Dermis microvascular lymphatic vessel endothelial cell (primary cell): ENCODE measurements around the gene GNAT2. TPM values are rescaled to one million over a fixed set of nuclear protein-coding genes. Genes with fewer than 3 reads are reported as not detected.

Experiments used
- DNase-seq, 2 donors: peaks; one replicate each; pipeline versions ENCODE4 v3.0.0 to v3.0.0-alpha.2; 2010; ENCODE audit warnings: low read depth in 2 of 2
- total RNA-seq: library from RNA; depleted of rRNA; stranded (reverse); fragments of >200 nt; gene quantifications from 2 replicates; pipeline ENCODE4 v1.2.1, GENCODE V29; 2014

Gene GNAT2
- total RNA-seq, 1 donor from 2014 or later, result 0.13 TPM

DNA sequence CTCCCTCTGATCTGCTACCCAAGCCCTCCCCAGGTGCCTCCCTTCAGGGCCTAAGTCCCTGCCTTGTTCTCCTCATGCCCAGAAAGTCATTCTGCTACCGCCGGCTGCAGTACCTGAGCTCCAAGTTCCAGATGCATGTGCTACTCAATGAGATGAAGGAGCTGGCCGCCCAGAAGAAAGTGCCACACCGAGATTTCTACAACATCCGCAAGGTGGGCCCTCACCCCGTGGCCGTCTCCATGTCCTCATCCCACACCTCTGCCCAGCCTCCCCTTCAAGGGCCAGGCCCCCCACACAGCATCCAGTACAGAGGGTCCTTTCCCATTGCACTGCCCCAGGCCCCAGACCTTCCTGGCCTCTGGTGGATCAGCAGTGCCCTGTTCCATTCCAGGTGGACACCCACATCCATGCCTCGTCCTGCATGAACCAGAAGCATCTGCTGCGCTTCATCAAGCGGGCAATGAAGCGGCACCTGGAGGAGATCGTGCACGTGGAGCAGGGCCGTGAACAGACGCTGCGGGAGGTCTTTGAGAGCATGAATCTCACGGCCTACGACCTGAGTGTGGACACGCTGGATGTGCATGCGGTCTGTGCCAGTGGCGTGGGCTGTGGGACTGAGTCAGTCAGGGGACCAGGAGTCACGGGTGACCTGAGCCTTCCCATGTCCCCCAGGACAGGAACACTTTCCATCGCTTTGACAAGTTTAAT lies 8.4 kb upstream of the GNAT2 start:
- no peak for DNase-seq

DNA sequence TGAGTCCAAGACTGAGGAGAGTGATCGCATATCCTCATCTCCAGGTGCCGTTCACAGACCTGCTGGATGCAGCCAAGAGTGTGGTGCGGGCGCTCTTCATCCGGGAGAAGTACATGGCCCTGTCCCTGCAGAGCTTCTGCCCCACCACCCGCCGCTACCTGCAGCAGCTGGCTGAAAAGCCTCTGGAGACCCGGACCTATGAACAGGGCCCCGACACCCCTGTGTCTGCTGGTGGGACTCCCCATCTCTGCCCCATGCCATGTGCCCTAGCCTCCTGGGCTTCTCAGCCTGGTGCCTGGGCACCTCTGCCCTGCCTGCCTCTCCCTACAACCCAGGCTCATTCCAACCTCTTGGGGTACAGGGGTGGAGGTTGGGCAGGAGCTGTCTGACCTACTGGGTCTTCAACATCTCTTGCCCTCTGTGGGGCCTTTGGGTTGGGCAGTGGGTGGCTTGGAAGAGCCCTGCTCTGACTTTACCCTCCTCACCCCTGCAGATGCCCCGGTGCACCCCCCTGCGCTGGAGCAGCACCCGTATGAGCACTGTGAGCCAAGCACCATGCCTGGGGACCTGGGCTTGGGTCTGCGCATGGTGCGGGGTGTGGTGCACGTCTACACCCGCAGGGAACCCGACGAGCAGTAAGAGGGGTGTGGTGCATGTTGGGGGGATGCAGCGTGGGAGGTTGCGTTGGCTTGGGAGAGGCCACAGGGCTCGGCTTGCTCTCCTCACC lies 7.4 kb upstream of the GNAT2 start:
- DNase-seq, result no peak

GRCh38 chr1:109625601-109626560 lies 6.5 kb upstream of the GNAT2 start:
- DNase-seq, result no peak

- no peak for DNase-seq
Measured at GRCh38 chr1:109625176-109625575, 5.8 kb upstream of the GNAT2 start.

- DNase-seq, result no peak
Measured at GRCh38 chr1:109624201-109625010, 5.0 kb upstream of the GNAT2 start.

GRCh38 chr1:109623601-109624161 lies 4.3 kb upstream of the GNAT2 start:
- no peak for DNase-seq

GRCh38 chr1:109622895-109623294 lies 3.5 kb upstream of the GNAT2 start:
- DNase-seq, result no peak

- DNase-seq, result no peak
Measured at GRCh38 chr1:109622137-109622892, 2.9 kb upstream of the GNAT2 start.

GRCh38 chr1:109621379-109622136 lies 2.1 kb upstream of the GNAT2 start:
- no peak for DNase-seq

GRCh38 chr1:109620841-109621286 lies 1.4 kb upstream of the GNAT2 start:
- peak; percentile 88 to 97 for DNase-seq

- peak in 1 of 2 donors; percentile 55 for DNase-seq
Measured at GRCh38 chr1:109620401-109620791, 980 bp upstream of the GNAT2 start.

DNA sequence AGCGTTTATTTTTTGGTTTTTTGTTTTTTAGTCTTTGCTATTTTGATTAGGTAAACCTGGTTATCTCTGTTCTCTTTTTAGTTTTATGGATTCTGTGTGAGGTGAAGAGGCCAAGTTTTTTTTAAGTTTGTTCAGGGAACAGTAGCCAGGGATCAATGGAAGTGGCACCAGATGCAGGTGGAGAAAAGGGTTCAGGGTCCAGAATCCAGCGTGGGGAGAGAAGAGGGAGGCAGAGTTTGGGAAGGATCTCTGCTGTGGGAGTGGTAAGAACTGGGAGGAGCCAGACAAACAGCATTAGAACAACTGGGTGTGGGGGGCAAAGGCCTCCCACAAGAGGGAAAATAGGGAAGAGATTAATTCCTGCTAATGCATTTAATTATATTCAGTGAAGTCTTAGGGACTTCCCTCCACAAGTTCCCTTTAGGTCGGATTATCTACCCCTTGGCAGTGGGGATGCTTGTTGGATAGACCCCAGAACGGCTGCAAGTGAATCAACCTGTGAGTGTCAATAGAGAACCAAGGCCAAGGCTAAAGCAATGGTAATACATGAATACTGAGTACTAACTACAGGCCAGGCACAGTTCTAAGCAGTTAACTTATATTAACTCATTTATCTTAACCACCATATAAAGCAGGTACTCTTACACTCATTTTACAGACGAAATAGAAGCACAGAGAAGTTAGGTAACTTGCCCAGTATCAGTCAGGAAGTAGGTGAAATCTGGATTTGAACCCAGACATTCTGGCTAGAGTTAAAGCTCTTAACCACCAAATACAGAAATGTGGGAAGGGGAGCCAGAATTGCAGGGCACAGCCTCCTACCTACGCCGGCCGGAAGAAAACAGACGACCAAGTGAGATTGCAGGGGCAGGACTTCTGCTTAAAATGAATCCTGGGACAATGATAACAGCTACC lies 498 bp downstream of the GNAT2 start:
- DNase-seq, result no peak

DNA sequence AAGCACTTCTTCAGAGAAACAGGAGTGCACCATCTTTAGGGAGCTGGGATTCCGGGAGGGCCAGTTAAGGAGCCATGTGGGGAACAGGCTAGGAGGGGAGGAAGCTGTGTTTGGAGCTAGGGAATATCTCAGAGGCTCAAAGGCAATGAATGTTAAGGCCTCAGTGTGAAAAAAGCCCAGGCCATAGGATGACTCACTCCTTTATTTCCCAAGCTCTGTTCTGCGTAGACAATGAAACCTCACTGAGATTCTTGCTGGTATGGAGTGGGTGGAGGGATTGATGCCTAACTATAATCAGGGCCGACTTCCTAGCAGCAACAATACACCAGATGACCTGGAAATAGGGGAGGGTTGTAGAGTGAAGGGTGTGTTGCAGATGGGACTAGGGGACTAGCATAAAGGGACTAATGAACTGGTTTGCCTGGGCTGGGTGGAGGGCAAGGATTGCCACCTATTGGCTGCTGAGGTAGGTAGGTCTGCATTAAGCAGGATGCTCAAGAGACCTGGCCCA lies 2.1 kb downstream of the GNAT2 start:
- DNase-seq, result peak; percentile 81 to 94

DNA sequence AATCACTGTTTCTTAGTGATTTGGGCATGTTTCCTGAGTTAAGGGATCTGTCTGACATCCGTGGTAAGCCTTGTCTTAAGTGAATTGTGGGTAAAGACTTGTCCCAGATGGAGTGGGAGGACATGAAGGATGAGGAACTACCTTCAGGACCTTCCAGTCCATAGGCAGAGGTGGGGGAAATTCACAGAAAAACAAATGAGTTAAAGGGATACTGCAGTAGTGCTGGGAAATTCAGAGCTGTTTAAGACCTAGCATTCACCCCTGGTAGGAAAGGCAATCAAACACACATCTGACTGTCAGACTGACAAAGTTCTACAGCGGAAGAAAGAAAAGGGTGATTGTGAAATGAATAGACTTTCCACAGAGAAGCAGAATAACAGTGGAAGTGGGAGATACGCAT lies 3.0 kb downstream of the GNAT2 start:
- DNase-seq, result no peak

DNA sequence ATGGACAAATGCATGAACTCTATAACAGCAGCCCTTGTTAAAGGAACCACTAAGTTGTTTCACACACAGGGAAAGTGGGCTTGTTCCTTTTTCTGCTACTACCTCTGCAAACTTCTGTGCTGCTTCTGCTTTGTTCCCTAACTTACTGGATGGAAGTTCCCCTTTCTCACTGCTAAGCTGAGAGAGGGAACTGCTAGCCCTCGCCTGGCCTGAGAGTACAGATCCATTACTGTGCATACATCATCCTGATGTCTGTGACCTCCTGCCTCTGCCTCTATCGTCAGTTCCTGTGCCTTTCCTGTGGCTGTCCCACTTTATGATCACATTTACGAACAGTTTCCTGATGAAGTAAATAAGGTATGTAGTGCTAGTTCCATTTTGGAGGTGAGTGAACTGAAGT lies 3.5 kb downstream of the GNAT2 start:
- peak; percentile 88 to 89 for DNase-seq

- DNase-seq, result peak in 1 of 2 donors; percentile 55
Measured at GRCh38 chr1:109613361-109614147, 5.9 kb downstream of the GNAT2 start.
